ENCODE data around the gene PDE4D. TPM values are rescaled to one million over a fixed set of nuclear protein-coding genes. Genes with fewer than 3 reads are reported as not detected.

Gene PDE4D
- total and polyA plus RNA-seq, 10 of the 15 experiments (the other 5 are each of a cell fraction or from before 2014, with no cell fraction given): 0.87 to 4.1 (median 2.2) TPM

- no peak for TF ChIP-seq BCLAF1 (IDR thresholded peaks at IDR 0.05)
- TF ChIP-seq ATF3 (IDR thresholded peaks at IDR 0.05; ENCODE audit: borderline replicate concordance, extremely low read depth, low read depth, low read length): no peak
Observed at GRCh38 chr5:59516161-59516560, 377.4 kb downstream of the PDE4D start (continued).

- Histone ChIP-seq H3K27ac (ENCODE audit: control insufficient read depth, insufficient read depth) (no peak overlapping the region), H3K27me3 (replicated peaks in 1 of 2; ENCODE audit: control insufficient read depth in 2 of 2, insufficient read depth in 2 of 2, low read length in 1 of 2) (no peaks in the 10 kb centered on the region), H3K9ac (ENCODE audit: control insufficient read depth, insufficient read depth, low read length) (no peak overlapping the region), H3K79me2 (ENCODE audit: control insufficient read depth, insufficient read depth, low read length) (no peaks in the 10 kb centered on the region), H3K36me3 (ENCODE audit: control insufficient read depth in 2 of 2, insufficient read depth in 2 of 2, low read length in 1 of 2) (no peaks in the 10 kb centered on the region), H3K9me3 (replicated peaks; ENCODE audit: control insufficient read depth, insufficient read depth, low read length) (no peaks in the 10 kb centered on the region), H2AFZ (ENCODE audit: control insufficient read depth, low read depth, low read length) (no peak overlapping the region), H3K4me1 (ENCODE audit: control insufficient read depth, insufficient read depth, low read length) (no peaks in the 10 kb centered on the region), H3K4me3 (no peak overlapping the region), H3K4me2 (ENCODE audit: control insufficient read depth, insufficient read depth) (no peak overlapping the region), H4K20me1 (ENCODE audit: control insufficient read depth, insufficient read depth) (no peaks in the 10 kb centered on the region)
- ChIA-PET RAD21 (ENCODE audit: unreplicated experiment) (interaction anchor here (0.6 to 5.5 kb wide), 20 partner anchors 11 to 318 kb away, joined by 3 to 98 read pairs (median 4); no protein-coding TSS in a partner anchor), SMC1A (ENCODE audit: uncharacterized antibody, unreplicated experiment) (interaction anchor here (0.7 to 5.5 kb wide), 24 partner anchors 9 to 294 kb away, joined by 3 to 103 read pairs (median 4); no protein-coding TSS in a partner anchor), POLR2A (no interaction called here), CTCF (interaction anchor here (0.6 to 8.6 kb wide), 33 partner anchors 8 to 294 kb away, joined by 3 to 100 read pairs (median 6); no protein-coding TSS in a partner anchor)
- BruUV-seq (replicated peaks): no TSS peak
- WGBS (ENCODE audit: insufficient coverage, insufficient replicate concordance, low lambda C conversion rate, missing lambda C conversion rate): 0% methylated on average over 1 of the region's 1 CpG
- no peak for FAIRE-seq
- in situ Hi-C loops (cut with MboI) (loop anchor here (25.0 kb wide), 1 partner anchor 156 kb away; no protein-coding TSS in a partner anchor), intact Hi-C loops (cut with micrococcal nuclease; ENCODE audit: unreplicated experiment) (loop anchor here (1.0 kb wide), 4 partner anchors 154 to 294 kb away; no protein-coding TSS in a partner anchor)
- peak; percentile 61; the same call in 2 of the 3 replicates for ATAC-seq
- no peak for DNase-seq (ENCODE audit: low read depth, low spot score)
- TF ChIP-seq ZBTB11 (CRISPR knock-in tag; IDR thresholded peaks at IDR 0.05) (no peak), ZBTB33 (IDR thresholded peaks at IDR 0.05) (no peak), ZZZ3 (IDR thresholded peaks at IDR 0.05; ENCODE audit: control insufficient read depth, insufficient read length, low read depth) (no peak), MEF2A (IDR thresholded peaks at IDR 0.05; ENCODE audit: insufficient read depth, low read depth, low read length) (no peak), RAD21 (IDR thresholded peaks at IDR 0.05; ENCODE audit: insufficient read depth, low read depth, low read length) (peak; percentile 77), TARDBP (IDR thresholded peaks at IDR 0.05; ENCODE audit: borderline replicate concordance) (no peak), SPI1 (IDR thresholded peaks at IDR 0.05; ENCODE audit: borderline replicate concordance, insufficient read depth, low read depth, low read length) (no peak), SP1 (IDR thresholded peaks at IDR 0.05; ENCODE audit: low read depth, low read length) (no peak), SMC3 (IDR thresholded peaks at IDR 0.05; ENCODE audit: borderline replicate concordance, low read length) (peak; percentile 81; the same call in 1 of the 2 replicates), ZNF622 (IDR thresholded peaks at IDR 0.05) (no peak), POLR2AphosphoS2 (IDR thresholded peaks at IDR 0.05; ENCODE audit: low read depth, low read length) (no peak)
Observed at GRCh38 chr5:59506285-59506877, 387.1 kb downstream of the PDE4D start.

Data from GM12878 (cell line).